ENCODE data around the gene TMEM39A.

GRCh38 chr3:119436977-119437376, 26.4 kb downstream of the TMEM39A start:
- no peak for TF ChIP-seq POLR2A (IDR thresholded peaks at IDR 0.05; ENCODE audit: low read depth, low read length)
- TF ChIP-seq POLR2AphosphoS5 (IDR thresholded peaks at IDR 0.05; ENCODE audit: low read depth, low read length) = no peak

All from GM12892 (cell line).